SJSA1 (cell line): ENCODE results near the gene PIP4K2A. TPM values are rescaled to one million over a fixed set of nuclear protein-coding genes. Genes with fewer than 3 reads are reported as not detected.
A peak's percentile ranks its signal among the peaks of the same experiment; 100 is the strongest.

ENCODE experiments used
- DNase-seq, 2 experiments: peaks; one replicate each; pipeline ENCODE4 v3.0.0-alpha.2; 2015 to 2020; ENCODE audit warnings: low spot score in 2 of 2, low read depth in 1 of 2
- H3K27ac ChIP-seq: fragments of 250-450 bp; sonication (Bioruptor Pico); 2 replicates; pipeline ENCODE4 v1.5.1; 2020; ENCODE audit warnings: mild to moderate bottlenecking, moderate library complexity
- H3K27me3 ChIP-seq: fragments of 250-450 bp; sonication (Bioruptor Pico); replicated peaks from 2 replicates; pipeline ENCODE4 v1.5.1; 2020; ENCODE audit warnings: mild to moderate bottlenecking, moderate library complexity
- H3K36me3 ChIP-seq: fragments of 250-450 bp; sonication (Bioruptor Pico); 2 replicates; pipeline ENCODE4 v1.5.1; 2020; ENCODE audit warnings: mild to moderate bottlenecking
- H3K4me1 ChIP-seq: fragments of 250-450 bp; sonication (Bioruptor Pico); replicated peaks from 2 replicates; pipeline ENCODE4 v1.6.1; 2021; ENCODE audit warnings: mild to moderate bottlenecking
- H3K4me3 ChIP-seq: fragments of 250-450 bp; sonication (Bioruptor Pico); 2 replicates; pipeline ENCODE4 v1.5.1; 2020; ENCODE audit warnings: mild to moderate bottlenecking
- H3K9me3 ChIP-seq: fragments of 250-450 bp; sonication (Bioruptor Pico); replicated peaks from 2 replicates; pipeline ENCODE4 v1.5.1; 2020; ENCODE audit warnings: mild to moderate bottlenecking
- total RNA-seq: library from RNA; depleted of rRNA; stranded (reverse); fragments of >200 nt; shearing (Covaris generic); gene quantifications from 2 replicates; pipeline ENCODE4 v1.2.3, GENCODE V29; 2014

PIP4K2A gene
- total RNA-seq, 1 experiment from 2014 or later, result 51.7 TPM

- peaks cover 49% of the 10 kb centered on the region for H3K4me1 ChIP-seq
- H3K27me3 ChIP-seq, result no peaks in the 10 kb centered on the region
- H3K27ac ChIP-seq, result peak overlapping the region; percentile 81
- no peaks in the 10 kb centered on the region for H3K36me3 ChIP-seq
- DNase-seq, result no peak
- no peaks in the 10 kb centered on the region for H3K9me3 ChIP-seq
- no peak overlapping the region for H3K4me3 ChIP-seq
These were observed 83.9 kb downstream of the PIP4K2A start for GRCh38 chr10:22630234-22631174.

- Histone ChIP-seq H3K36me3 (no peaks in the 10 kb centered on the region), H3K27ac (no peak overlapping the region), H3K9me3 (no peaks in the 10 kb centered on the region), H3K27me3 (no peaks in the 10 kb centered on the region), H3K4me1 (peaks cover 56% of the 10 kb centered on the region), H3K4me3 (no peak overlapping the region)
- no peak for DNase-seq
These were observed 84.5 kb downstream of the PIP4K2A start for GRCh38 chr10:22629852-22630233.

GRCh38 chr10:22629126-22629525 is 85.3 kb downstream of the PIP4K2A start:
- no peak for DNase-seq
- H3K27ac ChIP-seq, result no peak overlapping the region
- H3K36me3 ChIP-seq, result no peaks in the 10 kb centered on the region
- no peaks in the 10 kb centered on the region for H3K9me3 ChIP-seq
- H3K27me3 ChIP-seq, result no peaks in the 10 kb centered on the region
- H3K4me1 ChIP-seq, result peaks cover 63% of the 10 kb centered on the region
- H3K4me3 ChIP-seq, result no peak overlapping the region

GRCh38 chr10:22628309-22628708 is 86.1 kb downstream of the PIP4K2A start:
- Histone ChIP-seq H3K4me1 (peaks cover 71% of the 10 kb centered on the region), H3K27ac (no peak overlapping the region), H3K36me3 (no peaks in the 10 kb centered on the region), H3K4me3 (no peak overlapping the region), H3K27me3 (no peaks in the 10 kb centered on the region), H3K9me3 (no peaks in the 10 kb centered on the region)
- DNase-seq, result no peak

DNA sequence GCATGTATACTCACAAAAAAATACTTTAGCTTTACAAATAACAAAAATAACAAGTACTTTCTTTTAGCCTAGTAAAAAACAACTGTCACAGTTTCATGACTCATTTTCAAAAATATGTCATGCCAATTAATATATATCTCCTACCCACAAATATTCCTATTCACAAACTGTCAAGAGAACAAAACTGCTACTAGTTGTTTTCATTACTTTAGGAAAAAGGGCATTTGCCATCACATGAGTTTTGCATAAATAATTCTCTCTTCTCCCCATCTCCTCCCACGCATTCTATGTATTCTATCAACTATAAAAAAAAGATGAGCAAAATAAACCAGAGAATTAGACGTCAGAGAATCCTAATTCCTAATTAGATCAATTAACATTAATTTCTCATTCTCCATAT is 87.6 kb downstream of the PIP4K2A start:
- Histone ChIP-seq H3K4me1 (peaks cover 77% of the 10 kb centered on the region), H3K4me3 (no peak overlapping the region), H3K9me3 (no peaks in the 10 kb centered on the region), H3K27ac (peak overlapping the region; percentile 19), H3K36me3 (no peaks in the 10 kb centered on the region), H3K27me3 (no peaks in the 10 kb centered on the region)
- DNase-seq, result no peak

DNA sequence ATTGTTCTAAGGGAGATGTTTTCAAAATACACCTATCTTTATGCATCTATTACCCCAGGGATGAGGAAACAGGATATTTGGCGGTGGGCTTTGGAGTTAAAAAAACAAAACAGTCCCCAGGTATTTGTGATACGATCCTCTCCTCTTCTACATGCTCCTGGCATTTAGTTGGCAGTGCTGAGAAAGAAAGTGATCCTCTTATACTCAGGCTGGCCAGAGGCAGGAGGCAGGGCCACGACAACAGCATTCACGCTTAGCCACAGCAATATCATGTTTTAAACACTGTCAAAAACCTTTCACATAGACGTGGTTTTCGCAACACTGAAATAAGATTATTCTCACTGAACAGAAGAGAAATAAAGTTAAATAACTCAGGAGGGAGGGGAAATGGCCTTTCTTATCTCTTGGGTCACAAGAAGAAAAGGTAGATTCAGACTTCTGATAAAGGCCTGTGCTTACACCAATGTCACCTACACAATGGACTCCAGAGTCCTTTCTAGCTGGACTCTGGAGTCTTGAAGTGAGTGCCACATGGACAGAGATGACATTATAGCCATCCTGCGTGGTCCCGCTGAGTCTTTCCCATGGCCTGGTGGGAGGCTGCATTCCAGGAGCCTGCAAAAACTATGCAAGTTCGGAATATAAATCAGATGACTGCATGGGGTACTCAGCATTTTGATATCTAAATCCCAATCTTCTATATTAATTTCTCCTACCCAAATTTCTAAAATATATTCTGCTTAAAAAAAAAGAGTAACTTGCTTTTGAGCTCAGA is 88.7 kb downstream of the PIP4K2A start:
- H3K27me3 ChIP-seq, result no peaks in the 10 kb centered on the region
- H3K4me3 ChIP-seq, result no peak overlapping the region
- H3K36me3 ChIP-seq, result no peaks in the 10 kb centered on the region
- no peak for DNase-seq
- H3K9me3 ChIP-seq, result no peaks in the 10 kb centered on the region
- peak overlapping the region; percentile 77 for H3K27ac ChIP-seq
- H3K4me1 ChIP-seq, result peaks cover 77% of the 10 kb centered on the region

- no peaks in the 10 kb centered on the region for H3K9me3 ChIP-seq
- DNase-seq, result peak in 1 of 2 experiments; percentile 77
- no peaks in the 10 kb centered on the region for H3K36me3 ChIP-seq
- no peak overlapping the region for H3K4me3 ChIP-seq
- H3K27me3 ChIP-seq, result no peaks in the 10 kb centered on the region
- peak overlapping the region; percentile 77 for H3K27ac ChIP-seq
- H3K4me1 ChIP-seq, result peaks cover 81% of the 10 kb centered on the region
These were observed 90.1 kb downstream of the PIP4K2A start for GRCh38 chr10:22624287-22624738.

DNA sequence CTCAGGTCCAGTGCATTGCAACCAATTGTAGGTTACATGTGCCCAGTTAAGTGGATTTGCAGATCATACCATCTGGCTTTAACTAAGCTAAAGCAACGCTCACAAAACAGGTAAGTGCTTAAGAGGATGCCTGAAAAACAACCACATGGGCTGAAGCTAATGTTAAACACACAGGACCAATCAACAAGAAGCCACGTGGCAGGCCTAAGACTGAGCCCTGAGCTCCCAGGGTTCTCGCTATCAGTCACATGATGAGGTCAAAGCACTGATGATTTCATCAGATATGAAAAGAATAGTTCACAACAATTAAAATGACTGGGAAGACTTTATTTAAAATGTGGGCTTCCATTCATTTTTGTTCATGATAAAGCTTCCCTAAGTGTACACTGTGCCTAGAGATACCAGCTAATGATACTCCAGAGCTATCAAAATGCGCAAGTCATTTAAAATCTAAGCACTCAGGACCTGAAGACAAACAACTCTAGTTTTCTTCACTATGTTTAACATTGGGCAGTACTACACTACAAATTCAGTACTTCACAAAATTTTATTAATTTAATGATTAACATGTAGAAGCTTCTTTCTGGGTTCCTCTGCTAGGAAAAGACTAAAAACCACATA is 90.6 kb downstream of the PIP4K2A start:
- Histone ChIP-seq H3K4me1 (peaks cover 87% of the 10 kb centered on the region), H3K4me3 (no peak overlapping the region)
- DNase-seq, result no peak

GRCh38 chr10:22622242-22622806 is 92.1 kb downstream of the PIP4K2A start:
- no peak overlapping the region for H3K27ac ChIP-seq
- no peaks in the 10 kb centered on the region for H3K36me3 ChIP-seq
- H3K4me1 ChIP-seq, result peaks cover 97% of the 10 kb centered on the region
- no peak overlapping the region for H3K4me3 ChIP-seq
- no peaks in the 10 kb centered on the region for H3K9me3 ChIP-seq
- H3K27me3 ChIP-seq, result no peaks in the 10 kb centered on the region
- DNase-seq, result no peak

More for the DNA sequence above, 90.6 kb downstream of the PIP4K2A start:
- no peaks in the 10 kb centered on the region for H3K9me3 ChIP-seq
- H3K27me3 ChIP-seq, result no peaks in the 10 kb centered on the region
- H3K27ac ChIP-seq, result peak overlapping the region; percentile 77
- H3K36me3 ChIP-seq, result no peaks in the 10 kb centered on the region

- Histone ChIP-seq H3K4me3 (no peak overlapping the region), H3K9me3 (no peaks in the 10 kb centered on the region), H3K27ac (peak overlapping the region; percentile 69), H3K27me3 (no peaks in the 10 kb centered on the region), H3K36me3 (no peaks in the 10 kb centered on the region), H3K4me1 (peaks cover 97% of the 10 kb centered on the region)
- no peak for DNase-seq
These were observed 92.7 kb downstream of the PIP4K2A start for GRCh38 chr10:22621726-22622125.

DNA sequence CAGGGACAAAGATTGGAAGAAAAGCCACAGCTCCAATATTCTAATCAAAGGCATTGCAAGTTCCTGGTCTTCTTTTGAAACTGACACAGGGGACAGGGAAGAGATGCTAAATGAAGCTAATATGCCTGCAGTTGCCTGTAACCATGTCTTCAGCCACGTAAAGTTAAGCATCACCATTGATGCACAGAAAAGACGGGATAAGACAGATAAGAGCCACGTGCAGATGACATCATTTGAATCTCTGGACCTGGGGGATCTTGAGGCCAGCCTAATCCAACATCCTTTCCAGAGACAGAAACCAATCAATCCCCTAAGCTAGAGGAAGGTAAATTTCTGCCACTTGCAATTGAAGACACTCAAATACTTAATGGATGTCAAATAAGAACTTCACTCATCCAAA is 93.4 kb downstream of the PIP4K2A start:
- H3K4me3 ChIP-seq, result no peak overlapping the region
- no peaks in the 10 kb centered on the region for H3K9me3 ChIP-seq
- H3K4me1 ChIP-seq, result peaks cover 97% of the 10 kb centered on the region
- H3K36me3 ChIP-seq, result no peaks in the 10 kb centered on the region
- H3K27ac ChIP-seq, result peak overlapping the region; percentile 69
- H3K27me3 ChIP-seq, result no peaks in the 10 kb centered on the region
- no peak for DNase-seq

- Histone ChIP-seq H3K4me3 (no peak overlapping the region), H3K36me3 (no peaks in the 10 kb centered on the region), H3K27ac (peak overlapping the region; percentile 69), H3K27me3 (no peaks in the 10 kb centered on the region), H3K9me3 (no peaks in the 10 kb centered on the region), H3K4me1 (peaks cover 97% of the 10 kb centered on the region)
- DNase-seq, result peak; percentile 89 to 91
These were observed 94.1 kb downstream of the PIP4K2A start for GRCh38 chr10:22620140-22620857.

- no peak for DNase-seq
- Histone ChIP-seq H3K36me3 (no peaks in the 10 kb centered on the region), H3K4me1 (peaks cover 89% of the 10 kb centered on the region), H3K27ac (no peak overlapping the region; the same call in 1 of the 2 replicates), H3K9me3 (no peaks in the 10 kb centered on the region), H3K27me3 (no peaks in the 10 kb centered on the region), H3K4me3 (no peak overlapping the region)
These were observed 95.3 kb downstream of the PIP4K2A start for GRCh38 chr10:22619101-22619500.
